ENCODE results near the gene ATP1A2.

Gene ATP1A2

DNA sequence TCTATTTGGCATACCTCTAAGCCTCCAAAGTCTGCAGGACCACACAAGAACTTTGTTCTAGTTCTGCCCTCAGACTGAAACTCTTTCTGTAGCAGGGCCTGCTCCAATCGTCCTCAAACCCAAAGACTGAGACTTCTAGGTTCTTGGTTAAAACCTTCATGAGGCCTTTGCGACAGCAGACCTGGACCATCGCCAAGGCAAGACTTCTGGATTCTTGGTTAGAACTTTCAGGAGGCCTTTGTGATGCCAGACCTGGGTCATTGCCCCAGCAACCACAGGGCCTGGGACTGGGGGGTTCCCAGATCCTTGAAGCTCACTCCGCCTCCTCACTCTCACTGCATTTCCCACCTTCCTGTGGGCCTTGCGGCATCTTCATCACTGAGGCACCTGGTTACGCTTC is 35.7 kb downstream of the ATP1A2 start, which contains the start of gene ATP1A4:
ATP1A4 (plus strand) TSS at position 301 of the 400 bp plus-strand sequence. CDS start 438 bp downstream, outside the sequence.
- no peak for DNase-seq

DNA sequence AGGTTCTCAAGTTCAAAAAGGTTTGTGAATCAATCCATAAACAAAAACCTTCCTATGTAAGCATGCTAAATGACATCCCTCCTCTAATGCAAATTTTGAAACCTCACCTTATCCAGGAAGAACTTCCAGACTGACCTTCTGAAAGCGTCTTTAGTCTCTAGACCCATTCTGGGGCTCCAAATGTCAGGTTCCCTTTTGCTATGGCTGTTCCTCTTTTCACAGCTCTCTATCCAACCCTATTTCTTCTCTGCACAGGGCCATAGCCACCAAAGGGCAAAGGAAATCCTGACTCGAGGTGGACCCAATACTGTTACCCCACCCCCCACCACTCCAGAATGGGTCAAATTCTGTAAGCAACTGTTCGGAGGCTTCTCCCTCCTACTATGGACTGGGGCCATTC is 39.2 kb downstream of the ATP1A2 start:
- no peak for DNase-seq

DNA sequence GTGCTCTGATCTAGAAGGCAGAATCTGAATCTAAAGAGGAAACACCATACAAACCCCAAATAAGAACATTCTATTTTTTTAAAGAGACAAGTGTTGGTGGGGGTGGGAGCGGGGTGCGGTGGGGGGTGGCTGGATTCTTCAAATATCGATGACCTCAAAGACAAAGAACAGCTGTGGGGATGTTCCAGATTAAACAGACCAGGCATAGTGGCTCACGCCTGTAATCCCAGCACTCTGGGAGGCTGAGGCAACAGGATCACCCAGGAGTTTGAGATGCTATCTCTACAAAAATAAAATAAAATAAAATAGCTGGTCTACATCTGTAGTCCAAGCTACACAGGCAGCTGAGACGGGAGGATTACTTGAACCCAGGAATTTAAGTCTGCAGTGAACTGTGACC is 40.8 kb downstream of the ATP1A2 start:
- no peak for DNase-seq

DNA sequence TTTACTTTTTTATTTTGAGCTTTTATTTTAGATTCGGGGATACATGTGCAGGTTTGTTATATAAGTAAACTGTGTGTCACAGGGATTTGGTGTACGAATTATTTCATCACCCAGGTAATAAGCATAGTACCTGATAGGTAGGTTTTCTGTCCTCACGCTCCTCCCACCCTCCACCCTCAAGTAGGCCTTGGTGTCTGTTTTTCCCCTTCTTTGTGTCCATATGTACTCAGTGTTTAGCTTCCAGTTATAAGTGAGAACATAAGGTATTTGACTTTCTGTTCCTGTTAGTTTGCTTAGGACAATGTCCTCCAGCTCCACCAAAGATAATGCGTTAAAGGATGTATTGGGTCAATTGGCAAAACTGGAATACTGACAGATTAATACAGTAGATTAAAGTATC is 41.6 kb downstream of the ATP1A2 start:
- no peak for DNase-seq

DNA sequence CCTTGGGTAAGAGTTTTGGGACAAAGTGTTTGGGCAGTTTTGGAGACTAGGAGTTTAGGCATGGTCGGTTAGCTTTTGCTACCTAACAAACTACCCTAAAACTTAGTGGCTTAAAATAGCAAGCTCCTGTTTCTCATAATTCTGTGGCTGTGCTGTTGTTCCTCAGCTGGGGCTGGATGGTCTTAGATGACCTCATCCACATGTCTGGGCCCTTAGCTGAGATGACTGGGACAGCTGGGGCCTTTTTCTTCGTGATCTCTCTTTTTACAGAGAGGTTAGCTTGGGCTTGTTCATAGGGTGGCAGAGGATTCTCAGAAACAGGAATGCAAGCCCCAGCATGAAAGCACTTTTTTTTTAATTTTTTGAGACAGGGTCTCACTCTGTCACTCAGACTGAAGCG is 42.5 kb downstream of the ATP1A2 start:
- DNase-seq = no peak

DNA sequence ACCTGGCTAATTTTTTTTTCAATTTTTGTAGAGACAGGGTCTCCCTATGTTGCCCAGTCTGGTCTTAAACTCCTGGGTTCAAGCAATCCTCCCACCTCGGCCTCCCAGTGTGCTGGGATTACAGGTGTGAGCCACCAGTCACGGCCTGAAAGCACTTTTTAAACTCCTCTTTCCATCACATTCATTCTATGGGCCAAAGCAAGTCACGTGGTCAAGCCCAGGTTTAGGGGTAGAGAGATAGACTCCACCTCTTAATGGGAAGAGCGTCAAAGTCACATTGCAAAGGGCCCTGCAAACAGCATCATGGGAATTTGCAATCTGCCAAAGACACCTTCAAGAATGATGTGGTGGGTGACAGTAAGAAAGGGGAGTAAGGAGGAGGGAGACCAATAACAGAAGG is 43.0 kb downstream of the ATP1A2 start:
- no peak for DNase-seq

DNA sequence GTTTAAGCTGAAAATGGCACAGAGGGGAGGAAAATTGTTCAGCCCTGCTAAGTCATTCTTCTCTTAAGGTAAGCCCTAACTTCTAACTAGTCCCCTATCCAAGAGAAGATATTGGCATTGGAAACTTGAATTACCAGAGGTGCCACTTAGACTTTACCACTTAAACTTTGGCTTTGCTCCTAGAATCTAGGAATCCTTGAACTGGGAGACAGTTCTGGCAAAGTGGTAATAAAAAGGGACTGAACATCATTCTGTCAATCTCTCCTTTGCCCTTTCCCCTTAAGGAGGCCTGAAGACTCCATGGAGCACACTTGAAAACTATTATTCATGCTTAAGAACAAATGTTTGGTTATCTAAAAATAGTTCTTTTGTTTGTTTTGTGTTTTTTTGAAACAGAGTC is 44.3 kb downstream of the ATP1A2 start:
- DNase-seq = no peak

DNA sequence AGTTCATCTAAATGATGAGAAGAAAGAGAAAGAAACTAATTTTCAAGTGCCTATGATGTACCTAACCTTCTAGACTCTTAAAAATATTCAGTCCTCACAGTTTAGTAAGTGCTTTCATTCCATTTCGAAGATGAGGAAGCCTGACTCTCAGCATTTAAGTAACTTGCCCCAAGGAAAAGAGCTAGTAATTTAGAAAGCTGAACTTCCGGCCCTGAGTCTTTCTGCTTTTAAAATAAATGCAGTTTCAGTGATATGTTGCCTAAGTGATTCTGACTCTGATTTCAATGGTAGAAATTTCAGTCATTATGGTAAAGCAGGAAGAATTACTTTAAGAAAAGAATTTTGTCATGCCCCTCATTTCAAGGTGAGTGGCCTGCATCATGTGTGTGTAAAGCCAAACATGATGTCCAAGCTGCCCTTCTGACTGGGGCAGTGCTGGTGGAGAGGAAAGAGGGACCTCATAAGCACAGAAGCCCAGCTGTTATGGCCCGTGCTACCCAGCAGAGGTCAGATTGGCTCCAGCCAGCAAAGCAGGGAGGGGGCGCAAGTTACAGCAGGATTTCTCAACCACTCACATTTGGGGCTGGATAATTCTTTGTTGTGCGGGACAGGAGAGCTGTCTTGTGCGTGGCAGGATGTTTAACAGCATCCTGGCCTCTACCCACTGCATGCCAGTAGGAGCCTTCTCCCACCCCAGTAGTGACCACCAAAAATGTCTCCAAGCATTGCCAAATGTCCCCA is 46.6 kb downstream of the ATP1A2 start:
- no peak for DNase-seq

DNA sequence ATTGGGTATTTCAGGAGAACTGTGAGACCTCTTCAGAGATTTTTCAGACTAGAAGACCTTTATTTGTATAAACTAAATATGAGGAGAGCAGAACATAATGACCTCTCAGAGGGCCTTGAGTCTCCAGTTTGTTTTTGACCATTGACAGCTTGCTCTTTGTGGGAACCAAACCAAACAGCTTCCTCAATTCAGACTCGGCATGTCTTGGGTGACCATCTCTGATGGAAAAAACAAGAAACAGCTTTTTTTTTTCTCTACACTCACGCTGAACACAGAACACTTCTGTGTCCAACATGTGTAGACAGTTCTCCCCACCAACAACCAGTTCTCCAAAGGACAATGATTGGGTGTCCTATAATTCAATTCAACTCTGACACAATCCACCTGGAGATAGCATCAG is 47.4 kb downstream of the ATP1A2 start:
- DNase-seq = no peak

DNA sequence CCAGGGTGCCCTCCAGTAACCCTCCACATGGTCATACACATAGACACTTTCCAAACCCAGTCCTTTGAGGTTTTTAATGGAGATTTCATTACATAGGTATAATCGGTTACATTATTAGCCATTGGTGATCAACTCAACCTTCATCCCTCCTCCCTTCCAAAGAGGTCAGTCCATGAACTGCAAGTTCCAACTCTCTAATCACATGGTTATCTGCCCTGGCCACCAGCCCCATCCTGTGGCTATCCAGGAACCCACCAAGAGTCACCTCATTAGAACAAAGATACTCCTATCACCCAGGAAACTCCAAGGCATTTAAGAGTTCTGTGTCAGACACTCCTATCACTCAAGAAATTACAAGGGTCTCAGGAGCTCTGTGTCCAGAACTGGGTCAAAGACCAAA is 48.1 kb downstream of the ATP1A2 start:
- no peak for DNase-seq

DNA sequence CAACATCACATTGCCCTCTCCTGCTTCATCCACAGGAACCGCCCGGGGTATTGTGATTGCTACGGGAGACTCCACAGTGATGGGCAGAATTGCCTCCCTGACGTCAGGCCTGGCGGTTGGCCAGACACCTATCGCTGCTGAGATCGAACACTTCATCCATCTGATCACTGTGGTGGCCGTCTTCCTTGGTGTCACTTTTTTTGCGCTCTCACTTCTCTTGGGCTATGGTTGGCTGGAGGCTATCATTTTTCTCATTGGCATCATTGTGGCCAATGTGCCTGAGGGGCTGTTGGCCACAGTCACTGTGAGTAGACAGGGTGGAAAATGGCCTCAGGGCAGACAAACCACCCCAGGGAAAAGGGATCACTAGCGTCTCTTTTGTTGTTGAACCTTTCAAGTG is 48.6 kb downstream of the ATP1A2 start:
- no peak for DNase-seq

DNA sequence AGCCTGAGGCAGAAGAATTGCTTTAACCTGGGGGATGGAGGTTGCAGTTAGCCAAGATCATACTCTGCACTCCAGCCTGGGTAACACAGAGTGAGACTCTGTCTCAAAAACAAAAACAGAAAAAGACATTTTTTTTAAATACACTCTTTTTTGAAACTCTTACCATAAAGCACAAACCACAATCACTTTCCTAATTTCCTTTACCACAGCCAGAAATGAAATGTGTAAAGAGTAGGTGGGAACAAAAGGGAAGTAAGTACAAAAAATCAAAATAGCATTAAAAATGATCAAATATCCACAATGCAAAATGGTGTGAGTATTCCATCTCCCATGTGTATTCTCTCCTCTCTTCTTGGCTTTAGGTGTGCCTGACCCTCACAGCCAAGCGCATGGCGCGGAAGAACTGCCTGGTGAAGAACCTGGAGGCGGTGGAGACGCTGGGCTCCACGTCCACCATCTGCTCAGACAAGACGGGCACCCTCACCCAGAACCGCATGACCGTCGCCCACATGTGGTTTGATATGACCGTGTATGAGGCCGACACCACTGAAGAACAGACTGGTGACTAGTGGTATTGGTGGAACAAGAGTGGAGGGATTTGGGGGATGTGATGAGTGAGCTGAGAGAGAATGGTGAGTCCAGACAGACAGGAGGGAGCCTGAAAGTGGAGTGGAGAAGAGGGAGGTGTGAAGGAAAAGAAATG is 50.8 kb downstream of the ATP1A2 start:
- DNase-seq = no peak

DNA sequence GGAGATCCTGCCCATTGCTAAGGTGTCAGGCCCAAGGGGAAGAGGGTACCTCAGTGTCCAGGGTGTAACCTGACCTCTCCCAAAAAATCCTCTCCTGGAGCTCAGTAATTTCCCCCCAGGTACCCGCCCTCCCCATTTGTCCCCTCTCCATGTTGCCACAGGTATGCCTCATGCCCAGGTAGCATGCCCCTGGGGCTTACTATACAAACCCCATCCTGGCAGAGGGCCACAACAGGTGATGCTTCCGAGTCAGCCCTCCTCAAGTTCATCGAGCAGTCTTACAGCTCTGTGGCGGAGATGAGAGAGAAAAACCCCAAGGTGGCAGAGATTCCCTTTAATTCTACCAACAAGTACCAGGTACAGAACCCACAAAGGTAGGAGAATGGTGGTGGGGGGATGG is 51.5 kb downstream of the ATP1A2 start:
- DNase-seq = no peak

DNA sequence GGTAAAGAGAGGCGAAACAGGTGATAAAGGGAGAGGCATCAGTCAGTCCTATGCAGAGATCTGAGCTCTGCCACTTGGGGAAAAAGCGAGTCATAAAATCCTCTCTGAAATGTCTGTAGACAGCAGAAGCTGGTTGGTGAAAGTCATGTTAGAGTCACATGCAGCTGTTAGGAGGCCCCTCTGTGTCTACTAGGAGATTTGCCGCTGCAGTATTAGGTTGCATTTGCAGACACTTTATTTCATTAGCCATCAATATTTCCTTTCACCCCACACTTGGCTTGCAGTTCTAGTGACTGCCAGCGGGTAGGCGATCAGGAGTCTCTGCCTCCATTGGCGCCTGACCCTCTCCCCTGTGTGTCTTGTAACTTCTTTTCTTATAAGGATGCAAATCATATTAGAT is 52.0 kb downstream of the ATP1A2 start:
- DNase-seq = no peak

DNA sequence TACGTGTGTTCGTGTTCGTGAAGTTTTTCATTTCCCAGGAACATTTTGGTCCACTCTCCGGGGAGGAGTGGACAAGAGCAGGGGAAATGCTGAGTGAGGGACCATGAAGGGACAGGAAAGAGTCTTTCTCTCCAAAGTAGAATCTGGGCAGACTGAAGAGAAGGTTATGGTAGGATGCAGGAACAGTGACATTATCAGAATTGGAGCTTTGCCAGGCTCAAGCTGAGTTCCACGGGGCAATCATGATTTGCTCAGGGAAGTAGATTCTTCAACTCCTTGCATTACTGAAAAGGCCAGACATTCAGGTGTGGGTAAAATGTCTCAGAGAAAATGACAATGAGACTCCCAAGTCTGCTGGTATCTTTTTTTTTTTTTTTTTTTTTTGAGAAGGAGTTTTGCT is 52.5 kb downstream of the ATP1A2 start:
- DNase-seq = no peak

DNA sequence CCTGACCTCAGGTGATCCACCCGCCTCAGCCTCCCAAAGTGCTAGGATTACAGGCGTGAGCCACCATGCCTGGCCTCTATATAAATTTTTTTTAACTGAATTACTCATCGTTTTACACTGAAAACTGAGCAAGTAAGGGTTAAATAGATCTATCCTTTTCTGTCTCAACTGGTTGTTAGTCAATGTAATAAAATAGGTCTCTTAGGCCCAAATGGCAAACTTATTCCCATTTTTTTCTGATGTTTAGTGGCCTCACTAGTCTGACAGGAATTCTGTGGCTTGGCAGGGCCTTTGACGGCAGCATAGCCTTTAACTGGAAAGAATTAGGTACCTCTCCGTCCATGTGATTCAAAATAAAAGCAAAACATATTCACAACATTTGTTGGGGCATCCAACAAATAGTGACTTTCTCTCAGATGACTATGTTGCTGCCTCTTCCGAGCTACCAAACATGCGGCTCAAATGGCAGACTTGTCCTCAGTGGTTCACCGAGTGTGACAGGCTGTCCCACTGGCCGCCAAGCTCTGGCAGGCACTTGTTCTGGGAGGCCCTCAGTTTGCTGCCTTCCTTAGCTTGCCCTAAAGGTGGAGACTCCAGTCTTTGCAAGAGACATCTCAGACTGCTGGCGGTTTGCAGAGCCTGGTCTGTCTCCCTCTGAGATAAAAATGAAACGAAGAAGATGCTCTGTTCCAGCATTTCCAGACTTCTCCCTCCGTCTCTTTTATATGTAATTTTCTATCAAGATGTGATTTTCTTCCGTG is 53.2 kb downstream of the ATP1A2 start:
- DNase-seq = no peak

DNA sequence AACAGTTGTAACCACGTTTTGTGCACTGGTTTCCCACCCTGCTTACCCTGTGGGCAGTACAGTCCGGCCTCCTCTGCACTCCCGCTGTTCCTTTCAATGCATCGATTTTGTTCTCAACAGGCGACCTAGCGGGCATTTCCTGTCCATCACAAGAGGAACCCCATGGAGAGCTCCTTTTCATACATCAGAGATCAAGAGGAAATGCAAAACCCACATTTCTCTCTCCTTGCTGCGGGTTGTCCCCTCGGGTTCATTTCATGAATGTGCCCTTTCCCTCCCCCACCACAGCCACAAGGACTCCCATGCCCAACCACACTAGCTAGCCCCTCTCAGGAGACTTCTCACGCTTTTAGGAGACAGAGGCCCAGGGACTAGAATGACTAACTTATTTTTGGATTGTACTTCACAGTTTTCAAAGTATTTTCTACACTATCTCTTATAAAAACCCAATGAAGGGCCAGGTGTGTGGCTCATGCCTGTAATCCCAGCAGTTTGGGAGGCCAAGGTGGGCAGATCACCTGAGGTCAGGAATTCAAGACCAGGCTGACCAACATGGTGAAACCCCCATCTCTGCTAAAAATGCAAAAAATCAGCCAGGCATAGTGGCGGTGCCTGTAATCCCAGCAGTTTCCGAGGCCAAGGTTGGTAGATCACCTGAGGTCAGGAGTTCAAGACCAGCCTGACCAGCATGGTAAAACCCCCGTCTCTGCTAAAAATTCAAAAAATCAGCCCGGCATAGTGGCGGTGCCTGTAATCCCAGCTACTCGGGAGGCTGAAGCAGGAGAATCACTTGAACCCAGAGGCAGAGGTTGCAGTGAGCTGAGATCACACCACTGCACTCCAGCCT is 54.2 kb downstream of the ATP1A2 start:
- DNase-seq = no peak

DNA sequence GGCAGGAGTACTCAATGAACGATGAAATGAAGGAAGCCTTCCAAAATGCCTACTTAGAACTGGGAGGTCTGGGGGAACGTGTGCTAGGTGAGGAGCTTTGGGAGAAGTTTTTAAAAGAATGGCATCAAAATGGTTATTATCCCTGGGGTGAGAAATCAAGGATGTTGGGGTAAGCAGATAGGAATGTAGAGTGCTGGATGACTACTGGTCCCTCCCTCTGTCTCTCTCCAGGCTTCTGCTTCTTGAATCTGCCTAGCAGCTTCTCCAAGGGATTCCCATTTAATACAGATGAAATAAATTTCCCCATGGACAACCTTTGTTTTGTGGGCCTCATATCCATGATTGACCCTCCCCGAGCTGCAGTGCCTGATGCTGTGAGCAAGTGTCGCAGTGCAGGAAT is 55.8 kb downstream of the ATP1A2 start:
- no peak for DNase-seq

DNA sequence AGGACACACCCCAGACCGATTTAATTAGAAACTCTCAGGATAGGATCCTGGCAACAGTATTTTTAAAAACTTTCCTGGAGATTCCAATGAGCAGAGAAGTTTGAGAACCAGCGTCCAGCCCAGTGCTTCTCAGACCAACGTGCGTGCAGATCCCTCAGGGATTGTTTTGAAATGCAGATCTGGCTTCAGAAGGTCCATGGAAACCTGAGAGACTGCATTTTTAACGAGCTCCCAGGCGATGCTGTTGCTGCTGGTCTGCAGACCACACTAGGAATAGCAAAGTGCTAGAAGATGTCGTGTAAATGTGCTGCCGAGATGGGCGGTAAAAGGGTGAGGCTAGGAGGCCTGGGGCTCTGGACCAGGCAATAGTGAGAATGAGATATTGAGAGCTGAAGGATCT is 56.4 kb downstream of the ATP1A2 start:
- no peak for DNase-seq

DNA sequence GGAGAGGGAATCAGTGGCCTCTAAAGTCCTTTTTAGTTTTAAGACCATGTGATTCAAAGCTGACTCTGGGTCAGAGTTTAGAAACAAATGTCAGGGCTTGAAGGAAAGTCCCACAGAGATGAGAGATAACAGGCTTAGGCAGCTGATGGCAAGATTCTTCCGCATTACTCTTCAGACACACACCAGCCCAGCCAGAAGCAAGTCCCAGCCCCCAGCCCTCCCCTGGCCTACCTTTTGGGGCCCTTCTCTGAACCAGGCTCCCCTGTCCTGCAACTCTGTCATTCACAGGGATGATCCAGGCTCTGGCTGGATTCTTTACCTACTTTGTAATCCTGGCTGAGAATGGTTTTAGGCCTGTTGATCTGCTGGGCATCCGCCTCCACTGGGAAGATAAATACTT is 61.7 kb downstream of the ATP1A2 start:
- no peak for DNase-seq

DNA sequence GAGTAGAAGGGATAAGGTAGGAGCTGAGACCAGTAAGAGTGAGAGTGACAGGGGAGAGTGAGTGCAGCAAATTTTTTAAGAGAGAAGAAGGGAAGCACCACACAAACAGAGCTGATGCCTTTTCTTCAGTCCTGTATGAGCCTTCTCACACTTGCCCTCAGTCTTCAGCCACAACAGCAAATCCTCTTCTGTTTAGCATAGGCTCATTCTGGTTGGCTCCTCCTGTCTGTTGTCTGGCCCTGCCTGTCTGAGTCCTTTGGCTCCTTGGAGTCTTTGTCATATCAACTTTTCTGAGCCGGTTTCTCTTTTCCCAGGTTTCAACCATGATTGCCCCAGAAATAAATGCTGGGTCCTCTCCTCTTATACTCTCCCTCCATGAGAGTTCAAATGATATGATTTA is 62.1 kb downstream of the ATP1A2 start:
- no peak for DNase-seq

DNA sequence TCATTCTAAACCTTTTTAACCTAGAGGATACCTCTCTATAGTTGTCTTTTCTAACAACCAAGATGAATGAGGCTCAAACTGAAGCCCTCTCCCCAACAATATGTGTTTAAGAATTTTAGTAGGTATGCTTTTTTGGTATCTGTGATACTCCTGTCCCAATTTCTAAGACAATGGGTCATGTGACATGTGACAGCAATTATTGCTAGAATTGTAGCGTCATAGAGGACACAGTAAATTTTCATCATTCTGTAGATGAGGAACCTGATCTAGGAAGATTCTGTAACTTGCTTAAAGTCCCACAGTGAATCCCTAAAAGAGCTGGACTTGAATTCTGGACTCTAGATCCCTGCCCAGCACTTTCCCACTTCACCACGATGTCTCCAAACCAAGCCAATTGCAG is 63.2 kb downstream of the ATP1A2 start:
- no peak for DNase-seq

DNA sequence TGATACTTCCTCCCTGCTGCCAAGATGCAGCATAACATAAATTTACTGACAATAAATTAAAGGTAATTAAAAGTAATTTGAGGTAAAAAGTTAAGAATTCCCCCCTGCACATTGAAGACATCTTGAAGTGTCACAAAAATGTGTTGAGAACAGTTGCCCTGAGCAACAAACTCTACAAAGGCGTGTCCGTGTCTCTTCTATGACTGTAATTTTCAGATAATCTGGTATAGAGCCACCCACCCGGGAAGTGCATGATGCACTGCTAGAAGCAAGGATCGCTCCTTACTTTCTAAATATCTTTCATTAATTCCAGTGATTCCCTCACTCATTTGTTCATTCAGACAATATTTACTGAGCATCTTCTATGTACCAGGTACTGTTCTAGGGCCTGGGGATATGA is 63.8 kb downstream of the ATP1A2 start:
- DNase-seq = no peak
